ENCODE measurements around the gene UNC45A. TPM values are rescaled to one million over a fixed set of nuclear protein-coding genes. Genes with fewer than 3 reads are reported as not detected.

Gene UNC45A
- total RNA-seq, 1 experiment from 2014 or later, result 58.4 TPM

GRCh38 chr15:90930861-90931574 lies 4.1 kb upstream of the UNC45A start:
- DNase-seq (ENCODE audit: low read depth, low spot score), result no peak

GRCh38 chr15:90931575-90931827 lies 3.6 kb upstream of the UNC45A start:
- DNase-seq (ENCODE audit: low read depth, low spot score), result no peak
- in situ Hi-C loops (cut with HindIII; ENCODE audit: low pct_unique_long_range_greater_than_20kb, low sequenced_read_pairs), result no loop called here

More at GRCh38 chr15:90930861-90931574, 4.1 kb upstream of the UNC45A start:
- in situ Hi-C loops (cut with HindIII; ENCODE audit: low pct_unique_long_range_greater_than_20kb, low sequenced_read_pairs), result no loop called here

- in situ Hi-C loops (cut with HindIII; ENCODE audit: low pct_unique_long_range_greater_than_20kb, low sequenced_read_pairs), result no loop called here
- peak; percentile 80 for DNase-seq (ENCODE audit: low read depth, low spot score)
Observed at GRCh38 chr15:90931828-90932659, 3.0 kb upstream of the UNC45A start, which contains the start of gene HDDC3. Gene HDDC3 (minus strand): TSS chr15:90932549. CDS start chr15:90932540, 9 bp downstream.

- no peak for DNase-seq (ENCODE audit: low read depth, low spot score)
- in situ Hi-C loops (cut with HindIII; ENCODE audit: low pct_unique_long_range_greater_than_20kb, low sequenced_read_pairs), result no loop called here
Observed at GRCh38 chr15:90932660-90932991, 2.5 kb upstream of the UNC45A start.

- in situ Hi-C loops (cut with HindIII; ENCODE audit: low pct_unique_long_range_greater_than_20kb, low sequenced_read_pairs), result no loop called here
- DNase-seq (ENCODE audit: low read depth, low spot score), result no peak
Observed at GRCh38 chr15:90933301-90933700, 1.8 kb upstream of the UNC45A start.

- in situ Hi-C loops (cut with HindIII; ENCODE audit: low pct_unique_long_range_greater_than_20kb, low sequenced_read_pairs), result no loop called here
- DNase-seq (ENCODE audit: low read depth, low spot score), result peak; percentile 86
Observed at GRCh38 chr15:90934256-90934948, 683 bp upstream of the UNC45A start.

- no peak for DNase-seq (ENCODE audit: low read depth, low spot score)
- in situ Hi-C loops (cut with HindIII; ENCODE audit: low pct_unique_long_range_greater_than_20kb, low sequenced_read_pairs), result no loop called here
Observed at GRCh38 chr15:90936823-90937222, 1.7 kb downstream of the UNC45A start.

- no peak for DNase-seq (ENCODE audit: low read depth, low spot score)
- in situ Hi-C loops (cut with HindIII; ENCODE audit: low pct_unique_long_range_greater_than_20kb, low sequenced_read_pairs), result no loop called here
Observed at GRCh38 chr15:90938261-90938660, 3.2 kb downstream of the UNC45A start.

GRCh38 chr15:90939756-90940155 lies 4.7 kb downstream of the UNC45A start:
- in situ Hi-C loops (cut with HindIII; ENCODE audit: low pct_unique_long_range_greater_than_20kb, low sequenced_read_pairs), result no loop called here
- DNase-seq (ENCODE audit: low read depth, low spot score), result no peak

GRCh38 chr15:90941038-90941437 lies 6.0 kb downstream of the UNC45A start:
- no peak for DNase-seq (ENCODE audit: low read depth, low spot score)
- in situ Hi-C loops (cut with HindIII; ENCODE audit: low pct_unique_long_range_greater_than_20kb, low sequenced_read_pairs), result no loop called here

- in situ Hi-C loops (cut with HindIII; ENCODE audit: low pct_unique_long_range_greater_than_20kb, low sequenced_read_pairs), result no loop called here
Observed at GRCh38 chr15:90942354-90943120, 7.5 kb downstream of the UNC45A start.

GRCh38 chr15:90945091-90945490 lies 10.0 kb downstream of the UNC45A start:
- no peak for DNase-seq (ENCODE audit: low read depth, low spot score)
- in situ Hi-C loops (cut with HindIII; ENCODE audit: low pct_unique_long_range_greater_than_20kb, low sequenced_read_pairs), result no loop called here

More at GRCh38 chr15:90942354-90943120, 7.5 kb downstream of the UNC45A start:
- DNase-seq (ENCODE audit: low read depth, low spot score), result no peak

GRCh38 chr15:90946538-90946937 lies 11.5 kb downstream of the UNC45A start:
- in situ Hi-C loops (cut with HindIII; ENCODE audit: low pct_unique_long_range_greater_than_20kb, low sequenced_read_pairs), result no loop called here
- no peak for DNase-seq (ENCODE audit: low read depth, low spot score)

- DNase-seq (ENCODE audit: low read depth, low spot score), result no peak
- in situ Hi-C loops (cut with HindIII; ENCODE audit: low pct_unique_long_range_greater_than_20kb, low sequenced_read_pairs), result no loop called here
Observed at GRCh38 chr15:90946941-90947576, 12.0 kb downstream of the UNC45A start.

- DNase-seq (ENCODE audit: low read depth, low spot score), result no peak
- in situ Hi-C loops (cut with HindIII; ENCODE audit: low pct_unique_long_range_greater_than_20kb, low sequenced_read_pairs), result no loop called here
Observed at GRCh38 chr15:90947577-90948357, 12.7 kb downstream of the UNC45A start.

GRCh38 chr15:90948506-90948905 lies 13.4 kb downstream of the UNC45A start:
- in situ Hi-C loops (cut with HindIII; ENCODE audit: low pct_unique_long_range_greater_than_20kb, low sequenced_read_pairs), result no loop called here

More at GRCh38 chr15:90948506-90948905, 13.4 kb downstream of the UNC45A start:
- no peak for DNase-seq (ENCODE audit: low read depth, low spot score)
